WTC11 (cell line): ENCODE results near the gene CCDC57. TPM values are rescaled to one million over a fixed set of nuclear protein-coding genes. Genes with fewer than 3 reads are reported as not detected.

Experiments
- ATAC-seq: fragments of 200-7000 bp; cut with Tn5 transposase; 2 replicates; pipeline ENCODE4 v1.10.0; 2021; ENCODE audit warnings: mild to moderate bottlenecking, moderate library complexity
- CTCF ChIA-PET: fragments of 300-600 bp; sonication (Branson Sonifier 250); formaldehyde crosslinking; loops from one replicate; lab custom pipeline; 2021; ENCODE audit warnings: antibody characterized with exemption; lab: Charles Lee
- POLR2A ChIA-PET: fragments of 350-600 bp; sonication (Branson Sonifier 250); formaldehyde crosslinking; loops from one replicate; lab custom pipeline; 2021; ENCODE audit warnings: antibody characterized with exemption; lab: Charles Lee
- DNase-seq: peaks from one replicate; pipeline ENCODE4 v3.0.0; 2021; ENCODE audit warnings: low spot score
- H3K27ac Mint-ChIP-seq: 2 replicates; pipeline ENCODE4 v1.8.0; 2021; ENCODE audit warnings: mixed read lengths
- H3K27me3 Mint-ChIP-seq: 2 replicates; pipeline ENCODE4 v1.8.0; 2021; ENCODE audit warnings: low read depth, mild to moderate bottlenecking, moderate library complexity, mixed read lengths
- H3K36me3 Mint-ChIP-seq: 2 replicates; pipeline ENCODE4 v1.8.0; 2021; ENCODE audit warnings: mixed read lengths
- H3K4me1 Mint-ChIP-seq: 2 replicates; pipeline ENCODE4 v1.8.0; 2022; ENCODE audit warnings: mixed read lengths
- H3K4me3 Mint-ChIP-seq: 2 replicates; pipeline ENCODE4 v1.8.0; 2021; ENCODE audit warnings: mild to moderate bottlenecking, moderate library complexity, mixed read lengths
- H3K9me3 Mint-ChIP-seq: 2 replicates; pipeline ENCODE4 v1.8.0; 2021; ENCODE audit warnings: mixed read lengths
- ARID4B ChIP-seq: sonication (generic); formaldehyde crosslinking; IDR thresholded peaks from 2 replicates; pipeline ENCODE4 v1.8.0; 2023; ENCODE audit warnings: missing genetic modification reagents, mild to moderate bottlenecking, borderline replicate concordance
- GABPB1 ChIP-seq: sonication (generic); formaldehyde crosslinking; IDR thresholded peaks from 2 replicates; pipeline ENCODE4 v1.8.1; 2023; ENCODE audit warnings: mild to moderate bottlenecking, missing genetic modification reagents
- NFE2L1 ChIP-seq: sonication (generic); formaldehyde crosslinking; IDR thresholded peaks from 2 replicates; pipeline ENCODE4 v1.8.1; 2023; ENCODE audit warnings: missing genetic modification reagents
- NFYB ChIP-seq: sonication (generic); formaldehyde crosslinking; conservative IDR thresholded peaks from 2 replicates; pipeline ENCODE4 v1.8.0; 2022; ENCODE audit warnings: low read depth, missing genetic modification reagents
- PRRX2 ChIP-seq: fragments of 250-450 bp; sonication (Bioruptor Pico); IDR thresholded peaks from 2 replicates; pipeline ENCODE4 v1.8.0; 2021; ENCODE audit warnings: mild to moderate bottlenecking
- TCF7 ChIP-seq: sonication (generic); formaldehyde crosslinking; IDR thresholded peaks from 2 replicates; pipeline ENCODE4 v1.8.0; 2022; ENCODE audit warnings: mild to moderate bottlenecking, low read depth, missing genetic modification reagents, moderate library complexity
- ZNF317 ChIP-seq: sonication (generic); formaldehyde crosslinking; IDR thresholded peaks from 2 replicates; pipeline ENCODE4 v1.8.1; 2023; ENCODE audit warnings: low read depth, mild to moderate bottlenecking, moderate library complexity, missing genetic modification reagents, borderline replicate concordance
- ZNF671 ChIP-seq: fragments of 250-450 bp; sonication (Bioruptor Pico); IDR thresholded peaks from 2 replicates; pipeline ENCODE4 v1.8.0; 2021; ENCODE audit warnings: mild to moderate bottlenecking
- total RNA-seq: library from RNA; stranded (reverse); gene quantifications from 3 replicates; pipeline ENCODE4 v1.2.3, GENCODE V29; 2021
- TF ChIP-seq, protein P1 (sequence below): sonication (generic); formaldehyde crosslinking; IDR thresholded peaks from 2 replicates; pipeline ENCODE4 v1.8.1; 2023; ENCODE audit warnings: mild to moderate bottlenecking, missing genetic modification reagents, borderline replicate concordance
- TF ChIP-seq, protein P2 (sequence below): sonication (generic); formaldehyde crosslinking; IDR thresholded peaks from 2 replicates; pipeline ENCODE4 v1.8.0; 2023; ENCODE audit warnings: missing genetic modification reagents
- TF ChIP-seq, protein P3 (sequence below): sonication (generic); formaldehyde crosslinking; conservative IDR thresholded peaks from 2 replicates; pipeline ENCODE4 v1.8.1; 2023; ENCODE audit warnings: mild to moderate bottlenecking, low read depth, missing genetic modification reagents, moderate library complexity
- TF ChIP-seq, protein P4 (sequence below): sonication (generic); formaldehyde crosslinking; IDR thresholded peaks from 2 replicates; pipeline ENCODE4 v1.8.0; 2022; ENCODE audit warnings: missing genetic modification reagents
- TF ChIP-seq, protein P5 (sequence below): sonication (generic); formaldehyde crosslinking; IDR thresholded peaks from 2 replicates; pipeline ENCODE4 v1.8.1; 2022; ENCODE audit warnings: missing genetic modification reagents, borderline replicate concordance

CCDC57 gene
- total RNA-seq, 1 experiment from 2014 or later: 20.0 TPM

GRCh38 chr17:82087961-82088837 is 124.4 kb downstream of the CCDC57 start:
- no peak overlapping the region for H3K4me3 Mint-ChIP-seq
- no peak for DNase-seq
- ATAC-seq: no peak
- no peak for TF ChIP-seq GABPB1 (CRISPR knock-in tag)
- TF ChIP-seq, protein P1, sequence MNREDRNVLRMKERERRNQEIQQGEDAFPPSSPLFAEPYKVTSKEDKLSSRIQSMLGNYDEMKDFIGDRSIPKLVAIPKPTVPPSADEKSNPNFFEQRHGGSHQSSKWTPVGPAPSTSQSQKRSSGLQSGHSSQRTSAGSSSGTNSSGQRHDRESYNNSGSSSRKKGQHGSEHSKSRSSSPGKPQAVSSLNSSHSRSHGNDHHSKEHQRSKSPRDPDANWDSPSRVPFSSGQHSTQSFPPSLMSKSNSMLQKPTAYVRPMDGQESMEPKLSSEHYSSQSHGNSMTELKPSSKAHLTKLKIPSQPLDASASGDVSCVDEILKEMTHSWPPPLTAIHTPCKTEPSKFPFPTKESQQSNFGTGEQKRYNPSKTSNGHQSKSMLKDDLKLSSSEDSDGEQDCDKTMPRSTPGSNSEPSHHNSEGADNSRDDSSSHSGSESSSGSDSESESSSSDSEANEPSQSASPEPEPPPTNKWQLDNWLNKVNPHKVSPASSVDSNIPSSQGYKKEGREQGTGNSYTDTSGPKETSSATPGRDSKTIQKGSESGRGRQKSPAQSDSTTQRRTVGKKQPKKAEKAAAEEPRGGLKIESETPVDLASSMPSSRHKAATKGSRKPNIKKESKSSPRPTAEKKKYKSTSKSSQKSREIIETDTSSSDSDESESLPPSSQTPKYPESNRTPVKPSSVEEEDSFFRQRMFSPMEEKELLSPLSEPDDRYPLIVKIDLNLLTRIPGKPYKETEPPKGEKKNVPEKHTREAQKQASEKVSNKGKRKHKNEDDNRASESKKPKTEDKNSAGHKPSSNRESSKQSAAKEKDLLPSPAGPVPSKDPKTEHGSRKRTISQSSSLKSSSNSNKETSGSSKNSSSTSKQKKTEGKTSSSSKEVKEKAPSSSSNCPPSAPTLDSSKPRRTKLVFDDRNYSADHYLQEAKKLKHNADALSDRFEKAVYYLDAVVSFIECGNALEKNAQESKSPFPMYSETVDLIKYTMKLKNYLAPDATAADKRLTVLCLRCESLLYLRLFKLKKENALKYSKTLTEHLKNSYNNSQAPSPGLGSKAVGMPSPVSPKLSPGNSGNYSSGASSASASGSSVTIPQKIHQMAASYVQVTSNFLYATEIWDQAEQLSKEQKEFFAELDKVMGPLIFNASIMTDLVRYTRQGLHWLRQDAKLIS (CRISPR knock-in tag): no peak
- TF ChIP-seq, protein P2, sequence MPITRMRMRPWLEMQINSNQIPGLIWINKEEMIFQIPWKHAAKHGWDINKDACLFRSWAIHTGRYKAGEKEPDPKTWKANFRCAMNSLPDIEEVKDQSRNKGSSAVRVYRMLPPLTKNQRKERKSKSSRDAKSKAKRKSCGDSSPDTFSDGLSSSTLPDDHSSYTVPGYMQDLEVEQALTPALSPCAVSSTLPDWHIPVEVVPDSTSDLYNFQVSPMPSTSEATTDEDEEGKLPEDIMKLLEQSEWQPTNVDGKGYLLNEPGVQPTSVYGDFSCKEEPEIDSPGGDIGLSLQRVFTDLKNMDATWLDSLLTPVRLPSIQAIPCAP (CRISPR knock-in tag): no peak
- no peak for TF ChIP-seq ZNF317 (CRISPR knock-in tag)
- TF ChIP-seq PRRX2 (CRISPR knock-in tag): no peak
- ChIA-PET CTCF (interaction anchor here (2.1 kb wide), 1 partner anchor 58 kb away, joined by 6 read pairs; no protein-coding TSS in a partner anchor), POLR2A (no interaction called here)
- no peak overlapping the region for H3K27ac Mint-ChIP-seq
- no peaks in the 10 kb centered on the region for H3K27me3 Mint-ChIP-seq
- no peaks in the 10 kb centered on the region for H3K9me3 Mint-ChIP-seq
- no peaks in the 10 kb centered on the region for H3K4me1 Mint-ChIP-seq
- H3K36me3 Mint-ChIP-seq: peaks cover 30% of the 10 kb centered on the region

DNA sequence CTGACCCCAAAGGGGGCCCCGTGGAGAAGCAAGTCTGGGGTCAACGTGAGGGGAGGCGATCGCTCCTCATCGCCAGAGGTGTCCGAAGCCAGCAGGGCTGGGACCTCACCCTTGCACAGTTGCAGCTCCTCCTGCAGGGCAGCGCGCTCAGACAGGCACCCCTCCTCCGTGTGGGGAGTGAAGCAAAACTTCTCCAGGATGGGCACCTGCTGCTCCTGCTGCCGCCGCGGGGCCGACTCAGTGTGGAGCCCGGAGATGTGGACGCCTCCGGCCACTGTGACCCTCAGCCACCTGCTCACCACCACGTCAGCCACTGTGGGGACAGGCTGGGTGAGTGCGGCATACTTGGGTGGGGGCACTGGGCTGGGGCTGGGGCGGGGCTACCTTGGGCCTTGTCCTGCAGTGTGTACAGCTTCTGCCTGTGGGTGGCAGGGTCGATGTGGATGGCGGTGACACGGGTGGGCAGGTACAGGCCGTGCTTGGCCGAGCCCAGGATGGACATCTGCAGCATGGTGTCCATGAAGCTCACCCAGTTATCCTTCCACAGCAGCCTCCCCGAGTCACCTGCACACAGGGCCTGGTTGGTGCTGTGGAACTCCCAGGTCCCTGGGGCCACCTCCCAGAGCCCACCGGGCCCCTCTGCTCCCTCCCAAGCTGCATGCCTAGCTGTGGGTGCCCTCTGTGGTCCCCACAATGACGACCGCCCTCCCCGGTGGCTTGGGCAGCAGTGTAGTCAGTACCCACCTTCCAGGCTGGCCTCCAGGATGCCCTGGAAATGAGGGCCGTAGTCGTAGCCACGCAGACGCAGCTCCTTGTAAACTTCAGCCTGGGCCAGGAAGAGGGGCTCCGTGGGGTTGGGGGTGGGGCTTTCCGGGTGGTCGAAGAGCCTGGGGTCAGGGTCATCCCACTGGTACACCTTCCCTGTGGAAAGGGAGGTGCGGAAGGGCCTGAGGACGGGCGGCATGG is 125.4 kb downstream of the CCDC57 start:
- peaks cover 30% of the 10 kb centered on the region for H3K36me3 Mint-ChIP-seq
- ATAC-seq (no peak), DNase-seq (no peak)
- CTCF ChIA-PET: interaction anchor here (2.1 kb wide), 1 partner anchor 57 kb away, joined by 6 read pairs; no protein-coding TSS in a partner anchor
- no peaks in the 10 kb centered on the region for H3K4me1 Mint-ChIP-seq
- no peak overlapping the region for H3K4me3 Mint-ChIP-seq
- no peak overlapping the region for H3K27ac Mint-ChIP-seq
- no peaks in the 10 kb centered on the region for H3K27me3 Mint-ChIP-seq
- POLR2A ChIA-PET: no interaction called here
- no peaks in the 10 kb centered on the region for H3K9me3 Mint-ChIP-seq
- TF ChIP-seq ZNF671 (CRISPR knock-in tag) (no peak), TCF7 (no peak), ARID4B (CRISPR knock-in tag) (no peak), GABPB1 (CRISPR knock-in tag) (no peak), NFYB (CRISPR knock-in tag) (no peak), NFE2L1 (CRISPR knock-in tag) (no peak)
- TF ChIP-seq, protein P3, sequence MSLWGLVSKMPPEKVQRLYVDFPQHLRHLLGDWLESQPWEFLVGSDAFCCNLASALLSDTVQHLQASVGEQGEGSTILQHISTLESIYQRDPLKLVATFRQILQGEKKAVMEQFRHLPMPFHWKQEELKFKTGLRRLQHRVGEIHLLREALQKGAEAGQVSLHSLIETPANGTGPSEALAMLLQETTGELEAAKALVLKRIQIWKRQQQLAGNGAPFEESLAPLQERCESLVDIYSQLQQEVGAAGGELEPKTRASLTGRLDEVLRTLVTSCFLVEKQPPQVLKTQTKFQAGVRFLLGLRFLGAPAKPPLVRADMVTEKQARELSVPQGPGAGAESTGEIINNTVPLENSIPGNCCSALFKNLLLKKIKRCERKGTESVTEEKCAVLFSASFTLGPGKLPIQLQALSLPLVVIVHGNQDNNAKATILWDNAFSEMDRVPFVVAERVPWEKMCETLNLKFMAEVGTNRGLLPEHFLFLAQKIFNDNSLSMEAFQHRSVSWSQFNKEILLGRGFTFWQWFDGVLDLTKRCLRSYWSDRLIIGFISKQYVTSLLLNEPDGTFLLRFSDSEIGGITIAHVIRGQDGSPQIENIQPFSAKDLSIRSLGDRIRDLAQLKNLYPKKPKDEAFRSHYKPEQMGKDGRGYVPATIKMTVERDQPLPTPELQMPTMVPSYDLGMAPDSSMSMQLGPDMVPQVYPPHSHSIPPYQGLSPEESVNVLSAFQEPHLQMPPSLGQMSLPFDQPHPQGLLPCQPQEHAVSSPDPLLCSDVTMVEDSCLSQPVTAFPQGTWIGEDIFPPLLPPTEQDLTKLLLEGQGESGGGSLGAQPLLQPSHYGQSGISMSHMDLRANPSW: no peak
- TF ChIP-seq, protein P4, sequence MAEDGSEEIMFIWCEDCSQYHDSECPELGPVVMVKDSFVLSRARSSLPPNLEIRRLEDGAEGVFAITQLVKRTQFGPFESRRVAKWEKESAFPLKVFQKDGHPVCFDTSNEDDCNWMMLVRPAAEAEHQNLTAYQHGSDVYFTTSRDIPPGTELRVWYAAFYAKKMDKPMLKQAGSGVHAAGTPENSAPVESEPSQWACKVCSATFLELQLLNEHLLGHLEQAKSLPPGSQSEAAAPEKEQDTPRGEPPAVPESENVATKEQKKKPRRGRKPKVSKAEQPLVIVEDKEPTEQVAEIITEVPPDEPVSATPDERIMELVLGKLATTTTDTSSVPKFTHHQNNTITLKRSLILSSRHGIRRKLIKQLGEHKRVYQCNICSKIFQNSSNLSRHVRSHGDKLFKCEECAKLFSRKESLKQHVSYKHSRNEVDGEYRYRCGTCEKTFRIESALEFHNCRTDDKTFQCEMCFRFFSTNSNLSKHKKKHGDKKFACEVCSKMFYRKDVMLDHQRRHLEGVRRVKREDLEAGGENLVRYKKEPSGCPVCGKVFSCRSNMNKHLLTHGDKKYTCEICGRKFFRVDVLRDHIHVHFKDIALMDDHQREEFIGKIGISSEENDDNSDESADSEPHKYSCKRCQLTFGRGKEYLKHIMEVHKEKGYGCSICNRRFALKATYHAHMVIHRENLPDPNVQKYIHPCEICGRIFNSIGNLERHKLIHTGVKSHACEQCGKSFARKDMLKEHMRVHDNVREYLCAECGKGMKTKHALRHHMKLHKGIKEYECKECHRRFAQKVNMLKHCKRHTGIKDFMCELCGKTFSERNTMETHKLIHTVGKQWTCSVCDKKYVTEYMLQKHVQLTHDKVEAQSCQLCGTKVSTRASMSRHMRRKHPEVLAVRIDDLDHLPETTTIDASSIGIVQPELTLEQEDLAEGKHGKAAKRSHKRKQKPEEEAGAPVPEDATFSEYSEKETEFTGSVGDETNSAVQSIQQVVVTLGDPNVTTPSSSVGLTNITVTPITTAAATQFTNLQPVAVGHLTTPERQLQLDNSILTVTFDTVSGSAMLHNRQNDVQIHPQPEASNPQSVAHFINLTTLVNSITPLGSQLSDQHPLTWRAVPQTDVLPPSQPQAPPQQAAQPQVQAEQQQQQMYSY (CRISPR knock-in tag): no peak
- TF ChIP-seq, protein P5, sequence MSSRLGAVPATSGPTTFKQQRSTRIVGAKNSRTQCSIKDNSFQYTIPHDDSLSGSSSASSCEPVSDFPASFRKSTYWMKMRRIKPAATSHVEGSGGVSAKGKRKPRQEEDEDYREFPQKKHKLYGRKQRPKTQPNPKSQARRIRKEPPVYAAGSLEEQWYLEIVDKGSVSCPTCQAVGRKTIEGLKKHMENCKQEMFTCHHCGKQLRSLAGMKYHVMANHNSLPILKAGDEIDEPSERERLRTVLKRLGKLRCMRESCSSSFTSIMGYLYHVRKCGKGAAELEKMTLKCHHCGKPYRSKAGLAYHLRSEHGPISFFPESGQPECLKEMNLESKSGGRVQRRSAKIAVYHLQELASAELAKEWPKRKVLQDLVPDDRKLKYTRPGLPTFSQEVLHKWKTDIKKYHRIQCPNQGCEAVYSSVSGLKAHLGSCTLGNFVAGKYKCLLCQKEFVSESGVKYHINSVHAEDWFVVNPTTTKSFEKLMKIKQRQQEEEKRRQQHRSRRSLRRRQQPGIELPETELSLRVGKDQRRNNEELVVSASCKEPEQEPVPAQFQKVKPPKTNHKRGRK (CRISPR knock-in tag): no peak
